Measurements from ENCODE around the gene HHATL.

Gene HHATL

DNA sequence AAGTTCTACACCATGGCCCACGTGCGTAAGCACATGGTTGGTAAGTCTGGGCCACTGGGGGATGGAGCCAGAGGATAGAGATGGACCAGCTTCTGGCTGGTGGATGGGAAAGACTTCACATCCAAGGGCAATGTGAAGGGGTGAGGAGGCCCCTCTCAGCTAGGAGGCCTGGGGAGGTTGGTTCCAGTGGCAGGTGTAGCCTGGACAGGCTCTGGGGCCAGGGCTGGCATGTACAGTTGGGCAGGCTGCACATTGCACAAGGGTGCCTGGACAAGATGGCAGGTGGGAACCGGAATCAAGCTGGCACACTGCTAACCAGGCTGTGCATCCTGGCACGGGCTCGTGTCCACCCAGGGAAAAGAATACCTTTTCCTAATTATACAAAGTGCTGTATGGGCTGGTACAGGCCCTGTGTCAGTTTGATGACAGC, 41.0 kb downstream of the HHATL start:
- no peak for DNase-seq

DNA sequence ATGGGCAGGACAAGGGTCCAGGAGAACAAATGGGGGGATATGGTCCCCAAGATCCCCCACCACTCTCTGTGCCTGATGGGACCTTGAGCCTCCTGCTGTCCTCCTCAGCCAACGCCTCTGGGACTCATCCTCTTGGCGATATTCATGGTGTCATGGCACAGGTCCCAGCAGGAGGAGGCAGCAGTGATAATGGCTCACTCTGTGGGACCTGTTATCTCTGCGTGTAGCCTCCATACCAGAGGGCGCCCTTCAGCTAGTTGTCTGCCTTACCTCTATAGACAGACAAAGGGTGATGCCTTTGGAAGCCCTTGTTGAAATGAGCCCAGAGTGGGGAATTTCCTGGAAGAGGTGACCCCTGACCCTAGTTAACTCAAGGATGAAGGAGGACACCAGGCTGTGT, 41.7 kb downstream of the HHATL start:
- no peak for DNase-seq

DNA sequence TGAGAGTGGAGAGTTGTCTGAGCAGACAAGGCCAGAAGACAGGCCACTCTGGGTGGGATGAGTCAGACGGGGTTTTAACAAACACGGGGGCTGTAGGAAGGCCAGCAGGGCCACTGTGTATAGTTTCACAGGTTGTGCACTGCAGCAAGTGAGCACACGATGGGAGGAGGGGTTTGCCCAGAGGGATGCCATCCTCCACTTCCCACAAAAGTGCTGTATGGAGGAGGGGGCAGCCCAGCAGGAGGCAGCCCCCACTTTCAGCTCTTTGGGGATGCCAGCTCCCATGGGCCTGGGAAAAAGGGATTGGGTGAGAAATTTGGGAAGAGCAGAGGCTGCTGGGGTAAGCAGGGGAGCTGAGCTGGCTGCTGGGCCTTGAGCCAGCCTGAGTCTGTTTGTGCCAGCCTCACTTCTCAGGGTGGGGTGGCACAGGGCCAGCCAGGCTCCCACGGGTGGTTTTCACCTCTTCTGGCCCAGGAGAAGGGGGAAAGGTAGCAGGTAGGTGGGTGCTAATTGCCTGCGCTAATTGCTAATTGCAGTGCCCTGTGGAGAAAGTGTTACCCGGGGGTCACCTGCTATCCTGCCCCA, 42.4 kb downstream of the HHATL start:
- DNase-seq = no peak

DNA sequence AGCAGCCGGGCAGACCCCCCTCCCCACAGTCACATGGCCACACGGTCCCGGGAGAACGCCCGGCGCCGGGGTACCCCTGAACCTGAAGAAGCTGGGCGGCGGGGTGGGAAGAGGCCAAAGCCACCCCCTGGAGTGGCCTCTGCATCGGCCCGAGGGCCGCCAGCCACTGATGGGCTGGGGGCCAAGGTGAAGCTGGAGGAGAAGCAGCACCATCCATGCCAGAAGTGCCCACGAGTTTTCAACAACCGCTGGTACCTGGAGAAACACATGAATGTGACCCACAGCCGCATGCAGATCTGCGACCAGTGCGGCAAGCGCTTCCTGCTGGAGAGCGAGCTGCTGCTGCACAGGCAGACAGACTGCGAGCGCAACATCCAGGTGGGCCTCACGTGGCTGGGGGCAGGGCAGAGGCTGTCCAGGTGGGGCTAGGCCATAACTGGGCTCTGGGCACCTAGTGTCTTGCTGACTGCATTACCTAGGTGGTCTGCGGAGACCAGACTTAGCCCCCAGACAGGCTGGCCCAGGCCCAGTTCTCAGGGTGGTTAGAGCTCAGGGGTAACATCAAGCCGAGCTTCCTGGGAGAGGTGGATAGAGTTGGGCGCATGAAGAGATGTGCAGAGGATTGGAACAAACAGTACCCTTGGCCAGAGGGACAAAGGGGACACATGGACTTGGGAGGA, 43.0 kb downstream of the HHATL start:
- no peak for DNase-seq

DNA sequence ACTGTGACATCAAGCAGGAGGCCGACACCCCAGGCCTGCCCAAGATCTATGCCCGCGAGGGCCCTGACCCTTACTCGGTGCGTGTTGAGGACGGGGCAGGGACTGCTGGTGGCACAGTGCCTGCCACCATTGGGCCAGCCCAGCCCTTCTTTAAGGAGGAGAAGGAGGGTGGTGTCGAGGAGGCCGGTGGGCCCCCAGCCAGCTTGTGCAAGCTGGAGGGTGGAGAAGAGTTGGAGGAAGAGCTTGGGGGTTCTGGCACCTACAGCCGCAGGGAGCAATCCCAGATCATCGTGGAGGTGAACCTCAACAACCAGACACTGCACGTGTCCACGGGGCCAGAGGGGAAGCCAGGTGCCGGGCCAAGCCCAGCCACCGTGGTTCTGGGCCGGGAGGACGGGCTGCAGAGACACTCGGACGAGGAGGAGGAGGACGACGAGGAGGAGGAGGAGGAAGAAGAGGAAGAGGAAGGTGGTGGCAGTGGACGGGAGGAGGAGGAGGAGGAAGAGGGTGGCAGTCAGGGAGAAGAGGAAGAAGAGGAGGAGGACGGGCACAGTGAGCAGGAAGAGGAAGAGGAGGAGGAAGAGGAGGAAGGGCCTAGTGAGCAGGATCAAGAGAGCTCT, 43.7 kb downstream of the HHATL start:
- DNase-seq = no peak

DNA sequence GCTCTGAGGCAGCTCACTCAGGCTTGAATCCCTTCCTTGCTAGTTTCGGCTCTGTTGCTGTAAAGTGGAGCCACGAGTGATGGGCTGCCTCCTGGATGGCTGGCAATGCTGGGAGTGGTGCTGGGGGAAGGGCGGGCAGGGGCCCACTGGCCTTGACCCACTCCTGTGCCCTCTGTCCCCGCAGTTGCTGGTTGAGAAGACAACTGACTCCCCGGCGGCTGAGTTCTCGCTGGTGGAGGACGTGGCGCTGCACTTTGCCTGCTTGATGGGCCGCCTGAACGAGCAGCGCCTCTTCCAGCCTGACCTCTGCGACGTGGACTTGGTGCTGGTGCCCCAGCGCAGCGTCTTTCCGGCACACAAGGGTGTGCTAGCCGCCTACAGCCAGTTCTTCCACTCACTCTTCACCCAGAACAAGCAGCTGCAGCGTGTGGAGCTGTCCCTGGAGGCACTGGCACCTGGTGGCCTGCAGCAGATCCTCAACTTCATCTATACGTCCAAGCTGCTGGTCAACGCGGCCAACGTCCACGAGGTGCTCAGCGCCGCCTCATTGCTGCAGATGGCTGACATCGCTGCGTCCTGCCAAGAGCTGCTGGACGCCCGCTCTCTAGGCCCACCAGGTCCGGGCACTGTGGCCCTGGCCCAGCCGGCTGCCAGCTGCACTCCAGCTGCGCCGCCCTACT, 44.4 kb downstream of the HHATL start:
- DNase-seq = no peak

DNA sequence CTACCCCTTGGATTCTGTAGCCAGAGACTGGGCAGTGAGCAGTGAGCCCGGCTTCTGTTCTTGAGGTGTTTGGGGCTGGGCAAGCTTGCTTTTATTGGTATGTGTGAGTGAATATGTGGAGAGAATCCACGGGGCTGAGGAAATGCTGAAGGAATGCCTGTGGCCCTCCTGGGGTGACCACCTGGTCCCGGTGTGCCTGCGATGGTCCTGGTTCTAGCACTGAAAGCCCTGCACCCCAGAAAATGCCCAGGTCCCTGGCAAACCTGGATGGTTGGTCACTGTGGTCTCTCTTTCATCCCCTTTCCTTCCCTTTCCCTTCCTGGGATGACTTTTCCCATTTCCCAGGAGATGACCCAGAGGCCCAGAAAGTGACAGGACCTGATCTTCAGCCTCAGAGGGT, 44.9 kb downstream of the HHATL start:
- DNase-seq = no peak

DNA sequence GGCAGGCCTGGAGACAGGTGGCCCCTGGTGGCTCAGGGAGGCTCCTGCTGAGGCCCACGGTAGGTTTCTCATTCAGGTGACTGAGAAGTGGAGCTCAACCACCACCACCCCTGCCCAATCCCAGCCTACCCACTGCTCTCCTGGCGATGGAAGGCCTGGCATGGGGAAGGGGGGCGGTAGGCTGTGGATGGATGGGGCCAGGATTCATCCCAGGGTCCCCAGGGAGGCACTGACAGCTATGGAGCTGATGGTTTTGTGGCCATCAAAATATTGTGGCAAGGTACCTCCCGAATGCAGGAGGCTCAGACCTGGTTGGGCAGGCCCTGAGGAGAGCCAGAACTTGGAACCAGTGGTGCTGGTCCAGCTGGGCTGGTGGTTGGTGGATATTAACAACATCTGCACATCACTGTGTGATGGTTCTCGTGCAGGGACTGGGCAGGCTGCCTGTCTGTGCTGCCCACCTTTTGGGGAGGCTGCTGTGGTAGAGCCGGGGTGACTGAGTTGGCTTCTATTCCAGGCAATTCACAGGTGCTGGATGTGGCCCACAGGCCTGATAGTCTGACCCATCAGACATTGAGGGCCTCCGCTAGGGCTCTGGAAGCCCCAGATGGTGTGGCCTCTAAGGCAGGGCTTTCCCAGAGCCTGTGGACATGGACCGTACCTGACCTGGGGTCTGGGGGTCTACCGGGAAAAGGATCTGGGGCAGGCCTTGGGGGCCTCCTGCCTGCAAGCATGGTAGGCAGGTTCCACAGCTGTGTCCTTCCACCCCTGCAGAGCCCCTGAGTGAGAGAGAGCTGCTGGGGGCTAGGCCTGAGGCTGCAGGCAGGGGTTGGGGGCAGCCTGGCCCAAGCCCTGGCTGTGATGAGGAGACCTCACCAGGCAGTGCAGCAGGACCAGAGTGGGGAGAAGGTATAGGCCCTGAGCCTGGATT, 45.7 kb downstream of the HHATL start:
- no peak for DNase-seq

DNA sequence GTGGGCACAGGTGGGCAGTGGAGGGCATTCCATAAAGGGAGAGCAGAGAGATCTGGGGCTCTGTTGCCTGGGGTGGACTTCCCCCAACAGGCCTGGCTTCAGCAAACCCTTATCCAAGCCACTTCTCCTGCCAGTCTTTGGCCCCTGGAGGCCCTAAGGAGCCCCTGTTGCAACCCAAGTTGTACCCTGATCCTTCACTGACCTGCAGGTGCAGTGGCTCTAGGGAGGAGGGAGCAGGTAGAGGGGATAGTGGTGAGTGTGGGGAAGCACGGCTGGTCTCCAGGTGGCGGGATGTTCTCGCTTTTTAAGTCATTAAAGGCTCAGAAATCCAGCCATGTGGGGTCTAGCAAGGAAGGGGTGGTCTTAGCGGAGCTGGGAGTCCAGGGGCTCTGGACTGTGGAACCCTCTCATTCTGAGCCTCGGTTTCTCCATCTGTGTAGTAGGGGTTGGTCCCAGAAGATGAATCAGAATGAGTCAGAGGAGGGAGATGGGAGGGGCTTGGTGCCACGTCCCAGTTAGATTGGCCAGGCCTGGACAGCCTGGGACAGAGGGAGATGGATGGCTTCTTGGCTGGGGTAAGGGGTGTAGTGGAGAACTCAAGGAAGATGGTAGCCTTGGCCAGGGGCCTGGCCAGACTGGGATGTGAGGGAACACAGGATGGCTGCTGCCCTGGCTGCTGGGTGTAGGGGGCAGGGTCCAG, 46.5 kb downstream of the HHATL start:
- no peak for DNase-seq

DNA sequence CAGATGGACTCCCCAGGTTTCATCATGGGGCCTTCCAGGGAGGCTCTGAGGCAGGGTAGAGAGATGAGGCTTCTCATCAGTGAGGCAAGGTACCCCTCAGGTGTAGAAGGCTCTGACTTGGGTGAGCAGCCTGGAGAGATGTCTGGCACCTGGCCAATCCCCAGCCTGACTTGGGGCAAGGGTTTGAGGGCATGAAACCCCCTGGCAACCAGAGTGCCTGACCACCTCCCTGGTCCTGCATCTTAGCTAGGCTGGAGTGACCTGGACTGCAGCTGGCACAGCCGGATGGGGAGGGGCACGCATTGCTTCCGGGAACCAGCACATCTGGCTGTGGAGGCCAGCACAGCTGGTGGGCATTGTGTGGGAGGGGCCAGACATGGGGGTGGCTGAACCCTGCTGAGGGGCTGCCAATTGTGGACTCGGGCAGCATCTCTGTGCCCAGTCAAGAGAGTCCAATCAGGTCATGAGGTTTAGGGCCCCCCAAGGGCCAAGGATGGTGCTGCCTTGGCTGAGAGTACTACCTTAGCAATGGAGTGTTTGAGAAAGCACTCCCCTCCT, 47.2 kb downstream of the HHATL start:
- no peak for DNase-seq

DNA sequence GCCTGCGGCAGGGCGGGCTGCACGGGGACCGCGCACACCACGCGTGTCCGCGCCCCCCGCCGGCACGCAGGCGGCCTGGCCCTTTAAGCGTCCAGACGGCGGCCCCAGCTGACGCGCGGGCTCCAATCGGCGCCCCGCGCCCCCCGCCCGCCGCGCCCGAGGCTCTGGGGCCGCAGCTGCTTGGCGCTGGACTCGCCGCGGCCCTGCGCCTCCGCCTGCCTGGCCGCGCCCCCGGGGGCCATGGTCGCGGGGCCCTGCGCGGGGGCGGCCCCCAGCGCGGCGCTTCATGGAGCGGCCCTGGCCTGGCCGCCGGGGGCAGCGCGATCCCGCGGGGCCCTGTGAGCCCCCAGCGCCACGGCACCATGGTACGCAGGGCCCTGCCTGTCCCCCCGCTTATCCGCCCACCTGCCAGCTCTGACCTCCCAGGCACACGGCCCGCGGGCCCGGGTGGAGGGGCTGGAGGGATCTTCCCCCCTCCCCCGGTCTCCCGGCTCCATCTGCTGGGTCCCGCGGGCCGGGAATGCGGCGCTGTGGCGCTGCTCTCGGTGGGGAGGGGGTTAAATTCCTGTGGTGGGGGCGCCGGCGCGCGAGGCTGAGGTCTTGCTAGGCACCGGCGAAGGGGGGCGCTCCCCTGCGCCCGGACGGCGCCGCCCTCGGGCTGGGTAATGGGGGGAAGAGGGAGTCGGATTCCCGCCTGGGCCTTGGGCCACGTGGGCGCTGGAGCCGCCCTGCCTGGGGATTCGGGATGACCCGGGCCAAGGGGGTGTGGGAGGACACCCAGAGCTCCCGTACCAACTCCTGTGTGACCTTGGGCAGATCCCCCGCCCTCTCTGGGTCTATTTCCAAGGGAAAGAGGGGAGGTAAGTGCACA, 48.0 kb downstream of the HHATL start:
- DNase-seq = no peak

DNA sequence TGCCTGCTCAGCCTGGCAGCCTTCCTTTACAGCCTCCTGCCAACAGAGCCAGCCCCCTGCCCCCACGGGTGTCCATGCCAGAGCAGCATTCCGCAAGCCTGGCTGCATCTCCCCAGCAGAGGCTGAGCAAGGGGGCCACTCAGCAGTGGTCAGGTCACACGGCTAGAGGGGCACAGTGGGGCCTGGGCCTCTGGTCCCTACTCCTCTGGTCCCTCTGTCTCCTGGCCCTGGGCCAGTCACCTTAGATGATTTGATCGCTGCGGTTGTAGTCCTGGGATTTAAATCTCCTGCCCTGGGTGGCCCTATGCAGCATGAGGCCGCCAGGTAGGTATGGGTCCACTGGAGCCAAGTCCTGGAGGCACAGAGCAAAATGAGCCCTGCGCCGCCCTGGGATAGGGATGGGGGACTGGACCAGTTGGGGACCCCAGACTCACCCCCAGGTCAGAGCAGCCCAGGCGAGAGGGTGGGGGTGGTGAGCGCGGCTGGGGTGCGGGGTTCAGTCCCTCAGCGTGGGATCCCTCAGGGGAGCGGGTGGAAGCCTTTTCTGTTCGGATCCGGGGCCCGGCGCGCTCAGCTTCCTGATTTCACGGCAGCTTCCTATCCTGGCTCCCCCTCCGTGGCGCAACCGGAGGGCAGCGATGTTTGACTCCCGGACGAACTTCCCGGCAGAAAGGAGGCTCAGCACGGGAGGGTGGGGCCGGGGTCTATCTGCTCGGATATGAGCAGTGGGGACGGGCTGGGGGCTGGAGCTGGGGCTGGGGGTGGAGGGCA, 48.9 kb downstream of the HHATL start, which contains the start of gene ZBTB47:
Gene ZBTB47, plus strand, starts transcription at position 138 of the 771 bp plus-strand sequence. CDS start 4,659 bp downstream, outside the sequence.
- no peak for DNase-seq

DNA sequence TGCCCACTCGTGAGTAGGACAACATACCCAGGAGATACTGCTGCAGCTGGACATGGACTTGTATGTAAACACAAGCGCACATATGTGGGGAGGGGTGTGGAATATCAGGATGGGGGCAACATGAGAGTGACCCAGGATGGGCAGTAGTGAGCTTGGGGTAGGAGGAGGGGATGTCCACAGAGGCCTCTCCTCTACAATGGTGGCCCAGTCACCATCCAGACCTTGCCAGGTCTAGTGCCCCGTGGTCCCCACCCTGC, 49.4 kb downstream of the HHATL start:
- DNase-seq = no peak

DNA sequence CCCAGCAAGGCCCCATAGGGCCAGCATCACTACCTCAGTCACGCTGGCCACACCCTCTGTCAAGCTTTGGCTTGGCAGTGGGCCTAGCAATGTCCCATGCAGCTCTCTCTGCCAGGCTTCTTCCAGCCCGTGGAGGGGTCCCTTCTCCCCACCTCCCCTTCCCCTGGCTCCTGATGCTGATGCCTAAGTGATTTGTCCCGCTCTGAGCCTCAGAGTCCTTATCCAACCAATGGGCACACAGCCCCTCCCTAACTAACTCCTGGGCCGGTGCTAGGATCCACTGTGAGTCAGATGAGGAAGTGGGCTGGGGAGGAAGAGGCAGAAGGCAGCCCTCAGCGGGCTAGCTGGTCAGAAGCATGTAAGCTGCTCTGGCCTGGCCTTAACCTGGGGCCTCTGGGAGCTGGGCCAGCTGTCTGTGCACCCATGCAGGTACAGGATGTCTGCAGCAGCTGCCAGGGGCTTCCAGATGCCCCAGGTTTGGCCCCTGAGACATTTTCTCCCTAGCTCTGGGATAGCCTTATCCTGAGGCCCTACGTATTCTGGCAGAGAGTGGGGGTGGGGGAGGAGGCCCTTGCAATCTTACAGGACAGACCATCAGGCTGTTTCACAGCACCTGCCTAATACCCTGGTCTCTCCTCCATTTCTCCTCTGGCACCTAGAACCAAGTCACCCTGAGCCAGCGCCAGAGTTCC, 49.8 kb downstream of the HHATL start:
- DNase-seq = no peak

DNA sequence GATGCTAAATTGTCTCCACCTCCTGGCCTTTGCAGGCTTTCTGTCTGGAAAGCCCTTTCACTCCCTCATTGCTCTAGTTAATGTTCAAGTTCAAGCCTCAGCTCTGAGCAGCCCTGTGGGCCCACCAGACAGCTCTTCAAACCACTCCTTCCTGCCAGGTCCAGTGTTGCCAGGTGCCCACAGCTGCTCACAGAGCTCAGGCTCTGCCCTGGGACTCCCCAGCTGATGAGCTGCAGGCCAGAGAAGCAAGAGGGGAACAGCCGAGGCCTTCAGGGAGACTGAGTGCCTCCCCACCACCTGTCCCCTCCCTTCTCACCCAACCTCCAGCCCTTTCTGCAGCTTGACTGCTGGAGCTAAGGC, 50.4 kb downstream of the HHATL start:
- no peak for DNase-seq

DNA sequence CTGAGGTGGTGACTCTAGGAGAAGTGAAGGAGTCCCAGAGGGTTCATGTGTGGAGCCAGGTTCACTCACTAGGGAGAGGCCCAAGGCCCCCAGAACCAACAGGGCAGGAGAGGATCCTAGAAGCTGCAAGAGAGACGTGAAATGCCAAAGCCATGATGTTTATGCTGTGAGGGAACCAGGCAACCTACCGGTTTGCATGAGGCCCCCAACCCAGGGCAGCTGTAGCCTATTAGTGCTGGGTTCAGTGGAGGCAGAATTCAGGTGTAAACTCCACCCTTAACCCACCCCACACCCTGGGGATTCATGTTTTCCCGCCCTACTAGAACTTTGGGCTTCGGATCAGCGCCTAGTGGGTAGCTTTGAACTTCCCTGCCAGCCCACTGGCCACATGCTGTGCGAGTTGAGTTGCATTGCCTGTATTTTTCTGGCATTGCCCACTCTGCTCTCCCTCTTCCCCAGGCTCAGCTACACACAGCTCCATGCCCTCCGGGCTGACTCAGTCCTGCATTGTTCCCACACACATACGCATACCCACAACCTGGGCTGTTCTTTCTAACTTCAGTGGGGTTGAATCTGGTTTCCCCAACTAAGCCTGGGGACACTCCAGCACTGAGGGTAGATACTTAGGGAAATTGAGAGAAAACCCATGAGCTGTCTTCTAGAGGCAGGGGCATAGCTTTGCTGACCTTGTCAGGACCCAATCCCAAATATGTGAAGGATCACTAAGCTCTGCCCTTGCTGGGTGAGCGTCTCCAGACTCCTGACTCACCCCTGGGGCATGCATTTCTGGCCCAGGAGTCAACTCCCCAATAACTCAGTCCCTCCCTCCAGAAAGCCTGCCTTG, 51.1 kb downstream of the HHATL start:
- DNase-seq = no peak

DNA sequence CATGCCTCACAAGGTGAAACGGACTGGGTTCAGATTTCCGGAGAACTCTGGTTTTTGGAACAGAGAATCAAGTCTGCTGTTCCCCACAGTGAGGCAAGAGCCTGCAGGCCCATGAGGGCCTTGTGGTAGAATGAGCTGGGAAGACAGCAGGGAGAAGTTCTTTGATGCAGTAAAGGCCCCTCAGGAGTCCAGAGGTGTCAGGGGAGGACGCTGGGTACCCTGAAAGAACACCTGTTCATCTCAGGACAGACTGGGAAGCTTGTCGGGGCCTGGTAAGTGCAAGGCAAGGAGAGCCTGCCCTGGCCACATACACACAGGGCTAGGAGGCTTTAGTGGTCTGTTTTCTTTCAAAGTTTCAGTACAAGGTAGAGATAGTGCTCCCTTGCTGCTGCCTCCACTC, 52.8 kb downstream of the HHATL start:
- no peak for DNase-seq

DNA sequence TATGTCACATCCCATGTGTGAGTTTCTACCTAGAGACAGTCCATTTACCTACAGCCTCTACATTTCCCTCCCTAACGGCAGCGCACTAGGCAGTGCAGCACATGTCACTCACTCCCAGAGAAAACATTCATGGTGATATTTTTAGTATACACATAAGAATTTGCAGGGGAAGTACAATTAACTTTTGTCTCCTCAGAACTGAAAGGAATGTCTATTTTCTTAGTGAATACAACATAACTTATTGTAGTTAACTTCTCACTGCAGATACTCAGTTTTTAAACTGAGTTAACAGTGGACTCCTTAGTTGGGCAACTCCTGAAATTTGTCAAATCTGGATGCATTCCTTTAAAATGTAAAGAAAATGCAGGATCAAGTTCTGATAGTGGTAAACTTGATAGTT, 53.6 kb downstream of the HHATL start:
- DNase-seq = no peak
